GM12891 (cell line): ENCODE measurements around the gene PRIMA1.
A peak's percentile ranks its signal among the peaks of the same experiment; 100 is the strongest.

Experiments
- DNase-seq: peaks from one replicate; pipeline ENCODE4 v3.0.0; 2011; ENCODE audit warnings: low spot score; ENCODE audit not compliant: insufficient read length
- FAIRE-seq: peaks from 2 replicates; lab custom pipeline; 2011; peaks lifted over from hg19 to GRCh38; lab: Jason Lieb, UNC
- PAX5 ChIP-seq: IDR thresholded peaks from 2 replicates; pipeline ENCODE4 v1.6.1; 2011; ENCODE audit warnings: low read length, moderate library complexity, mild to moderate bottlenecking; ENCODE audit not compliant: insufficient read depth, severe bottlenecking
- POLR2A ChIP-seq: IDR thresholded peaks from 2 replicates; pipeline ENCODE4 v1.6.1; 2011; ENCODE audit warnings: low read depth, low read length, control low read depth
- POLR2AphosphoS5 ChIP-seq: IDR thresholded peaks from 2 replicates; pipeline ENCODE4 v1.6.1; 2011; ENCODE audit warnings: low read depth, low read length, control low read depth
- POU2F2 ChIP-seq: IDR thresholded peaks from 2 replicates; pipeline ENCODE4 v1.6.1; 2011; ENCODE audit warnings: low read depth, mild to moderate bottlenecking, control low read depth, low read length, moderate library complexity
- SPI1 ChIP-seq: IDR thresholded peaks from 2 replicates; pipeline ENCODE4 v1.6.1; 2011; ENCODE audit warnings: low read depth, low read length, control low read depth
- TAF1 ChIP-seq: IDR thresholded peaks from 2 replicates; pipeline ENCODE4 v1.6.1; 2011; ENCODE audit warnings: low read depth, low read length, control low read depth

Gene PRIMA1

DNA sequence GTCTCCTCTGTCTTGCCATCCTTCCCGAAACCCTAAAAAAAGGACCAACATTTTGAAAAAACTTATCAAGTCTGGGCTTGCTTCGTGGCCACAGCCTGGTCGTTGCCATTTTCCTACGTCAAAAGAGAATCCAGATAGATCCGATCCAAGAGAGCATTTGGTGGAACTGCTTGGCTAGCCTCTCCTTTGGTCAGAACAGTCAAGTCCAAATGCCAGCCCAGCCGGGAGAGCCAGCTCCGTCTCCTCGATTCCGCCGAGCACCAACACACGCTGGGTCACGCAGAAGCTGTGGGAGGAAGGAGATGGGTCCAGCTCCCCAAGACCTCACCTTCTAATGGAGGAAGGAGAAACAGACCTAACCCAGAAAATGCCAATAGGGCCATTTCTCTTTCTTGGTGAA lies 9.3 kb upstream of the PRIMA1 start:
- TF ChIP-seq POLR2A = no peak
- no peak for TF ChIP-seq TAF1
- no peak for TF ChIP-seq POLR2AphosphoS5
- no peak for TF ChIP-seq POU2F2
- TF ChIP-seq PAX5 = no peak
- no peak for TF ChIP-seq SPI1
- FAIRE-seq (no peak), DNase-seq (no peak)

DNA sequence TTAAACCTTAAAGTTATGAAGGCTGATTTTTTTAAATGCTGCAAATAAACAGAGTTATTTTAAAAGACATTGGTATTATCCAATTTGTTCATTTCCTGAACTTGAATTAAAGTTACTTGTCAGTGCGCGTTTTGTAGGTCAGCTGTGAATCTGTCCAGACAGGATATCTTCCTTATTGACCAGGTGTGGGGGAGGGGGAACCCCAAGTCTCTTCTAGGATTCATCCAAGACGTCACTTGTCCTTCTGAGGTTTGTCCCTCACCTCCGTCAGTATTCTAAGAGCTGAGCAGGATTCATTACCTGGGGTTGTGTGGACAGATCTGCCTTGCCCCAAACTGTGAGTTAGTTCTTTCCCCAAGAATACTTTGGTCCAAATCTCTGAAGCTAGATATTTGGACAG lies 8.8 kb upstream of the PRIMA1 start:
- FAIRE-seq = no peak
- no peak for TF ChIP-seq POLR2A
- TF ChIP-seq POU2F2 = no peak
- TF ChIP-seq TAF1 = no peak
- TF ChIP-seq SPI1 = no peak
- no peak for TF ChIP-seq POLR2AphosphoS5
- TF ChIP-seq PAX5 = no peak
- DNase-seq = no peak

DNA sequence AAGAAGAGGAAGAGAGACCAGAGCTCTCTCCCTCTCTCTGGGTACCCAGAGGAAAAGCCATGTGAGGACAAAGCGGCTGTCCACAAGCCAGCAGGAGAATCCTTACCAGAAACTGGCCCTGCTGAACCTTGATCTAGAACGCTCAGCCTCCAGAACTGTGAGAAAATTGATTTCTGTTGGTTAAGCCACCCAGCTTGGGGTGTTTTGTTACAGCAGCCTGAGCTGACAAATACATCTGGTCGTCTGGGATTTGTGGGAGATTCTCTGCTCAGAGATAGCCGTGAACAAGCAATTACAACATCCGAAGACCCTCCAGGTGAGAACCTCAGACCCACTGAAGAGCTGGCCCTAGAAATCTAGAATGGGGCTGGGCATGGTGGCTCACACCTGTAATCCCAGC lies 6.5 kb upstream of the PRIMA1 start:
- FAIRE-seq (no peak), DNase-seq (no peak)
- TF ChIP-seq POU2F2 = no peak
- no peak for TF ChIP-seq TAF1
- no peak for TF ChIP-seq POLR2A
- TF ChIP-seq POLR2AphosphoS5 = no peak

DNA sequence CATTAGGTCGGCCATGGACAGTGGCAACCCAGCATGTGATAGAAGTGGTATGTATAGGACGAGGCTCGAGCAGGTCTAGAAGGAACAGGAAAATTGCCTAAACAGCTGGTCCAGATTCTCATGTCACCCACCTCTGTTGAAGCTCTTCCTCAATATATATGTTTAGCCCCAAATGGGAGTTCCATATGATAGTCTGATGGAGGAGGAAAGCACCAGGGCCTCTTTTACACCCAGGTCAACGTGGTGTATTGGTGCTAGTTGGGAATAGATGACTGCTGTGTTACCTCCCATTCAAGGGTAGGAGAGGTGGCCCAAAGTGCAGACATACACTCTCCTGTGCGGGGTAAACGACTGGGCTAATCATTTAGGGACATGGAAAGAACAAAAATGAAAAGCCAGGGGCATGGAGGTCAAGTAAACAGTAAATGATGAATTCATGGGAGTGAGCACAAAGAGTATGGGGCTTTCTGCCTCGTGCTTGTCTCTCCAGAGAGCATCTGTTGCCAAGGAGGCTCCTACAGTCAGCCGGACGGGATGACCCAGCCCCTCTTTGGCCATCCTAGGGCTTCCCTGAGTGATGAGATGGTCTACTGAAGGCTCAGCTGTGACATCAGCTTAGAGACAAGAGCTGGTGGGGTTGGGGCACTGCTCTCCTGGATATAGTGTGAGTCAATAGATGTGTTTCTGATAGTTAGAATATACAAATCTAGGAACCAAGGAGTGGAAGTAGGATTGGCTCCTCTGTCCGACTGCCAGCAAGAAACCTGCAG lies 5.5 kb upstream of the PRIMA1 start:
- DNase-seq (no peak), FAIRE-seq (no peak)
- TF ChIP-seq TAF1 (no peak), POLR2A (no peak), PAX5 (no peak), POU2F2 (no peak), POLR2AphosphoS5 (no peak), SPI1 (no peak)

DNA sequence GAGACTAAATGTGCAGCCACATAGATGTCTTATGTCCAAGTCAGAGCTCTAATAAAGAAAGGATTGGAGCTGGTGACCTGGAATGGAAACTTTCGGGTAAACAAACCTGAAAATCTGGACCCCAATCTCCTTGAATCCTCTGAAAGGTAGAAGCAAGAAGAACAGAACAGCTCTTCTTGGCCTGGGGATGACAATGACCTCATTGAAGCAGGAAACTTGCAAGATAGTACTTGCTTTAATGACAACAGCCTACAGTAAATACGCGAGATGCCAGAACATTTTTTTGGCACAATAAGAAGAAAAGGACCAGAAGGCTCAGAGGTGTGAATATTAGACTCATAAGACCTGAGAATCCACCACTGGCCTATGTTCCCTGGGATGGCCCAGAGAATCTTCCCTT lies 4.1 kb upstream of the PRIMA1 start:
- TF ChIP-seq POU2F2 = no peak
- TF ChIP-seq POLR2AphosphoS5 = no peak
- TF ChIP-seq SPI1 = no peak
- no peak for DNase-seq
- no peak for FAIRE-seq

DNA sequence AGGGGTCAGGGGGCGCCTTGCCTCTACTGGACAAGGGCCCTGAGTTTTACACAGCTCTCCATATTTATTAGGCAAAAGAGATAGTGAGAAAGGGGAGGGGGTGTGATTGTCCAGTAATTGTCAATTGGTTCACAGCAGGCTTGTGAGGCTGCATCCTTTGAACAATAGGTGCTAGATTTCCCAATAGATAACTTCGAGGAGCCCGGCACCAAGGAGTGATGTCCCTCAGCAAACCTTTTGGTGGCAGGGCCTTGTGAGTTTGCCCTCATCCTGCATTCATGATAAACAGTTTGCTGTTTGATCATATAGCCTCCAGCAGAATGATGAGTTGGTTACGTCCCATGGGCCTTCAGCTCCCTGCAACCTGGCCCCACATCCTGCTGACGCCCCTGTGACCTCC lies 2.7 kb upstream of the PRIMA1 start:
- no peak for FAIRE-seq
- no peak for TF ChIP-seq TAF1
- TF ChIP-seq SPI1 = no peak
- no peak for TF ChIP-seq POLR2AphosphoS5
- TF ChIP-seq POU2F2 = no peak
- no peak for TF ChIP-seq PAX5
- TF ChIP-seq POLR2A = no peak
- no peak for DNase-seq

DNA sequence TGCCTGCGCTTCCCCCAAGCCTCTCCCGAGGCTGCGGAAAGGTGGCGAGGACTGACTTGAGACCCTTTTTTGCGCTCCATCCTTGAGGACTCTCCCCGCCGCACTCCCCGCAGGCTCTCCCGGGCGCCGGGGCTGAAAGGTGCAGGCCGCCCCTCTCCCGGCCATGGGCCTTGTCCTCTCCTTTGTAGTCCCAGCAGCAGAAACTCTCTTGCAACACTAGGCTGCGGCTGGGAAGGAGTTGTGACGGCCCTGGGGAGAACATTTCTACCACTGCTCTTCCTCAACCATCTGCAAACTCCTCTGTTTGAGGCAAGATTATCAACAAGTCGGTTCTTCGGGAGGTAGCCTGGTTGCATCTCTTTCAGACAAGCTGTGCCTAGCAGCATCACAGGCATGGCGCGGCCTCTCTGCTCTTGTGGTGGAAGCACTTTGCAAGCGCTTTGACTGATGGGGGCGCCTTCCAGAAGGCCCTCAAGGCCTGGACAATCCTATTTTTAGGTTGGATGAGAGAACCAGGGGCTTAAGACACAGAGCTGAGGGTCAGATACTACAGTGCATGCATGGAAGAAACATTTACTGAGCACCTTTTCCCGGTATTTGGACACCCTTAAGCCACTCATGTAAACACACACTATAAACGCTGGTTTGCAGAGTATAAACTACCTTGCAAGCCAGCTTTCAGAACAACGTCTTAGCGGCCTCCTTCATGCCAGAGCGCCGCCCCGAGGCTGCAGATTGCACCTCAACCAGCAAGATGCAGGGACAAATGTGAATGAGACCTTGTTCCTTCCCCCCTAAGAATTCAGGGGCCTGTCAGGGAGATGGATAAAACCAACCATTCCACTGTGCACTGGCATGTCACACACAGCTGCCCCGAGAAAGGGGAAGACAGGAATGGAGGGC lies 1.2 kb upstream of the PRIMA1 start:
- TF ChIP-seq POLR2AphosphoS5 (no peak), POLR2A (no peak), POU2F2 (no peak), SPI1 (no peak), TAF1 (no peak), PAX5 (no peak)
- no peak for FAIRE-seq
- DNase-seq = no peak

DNA sequence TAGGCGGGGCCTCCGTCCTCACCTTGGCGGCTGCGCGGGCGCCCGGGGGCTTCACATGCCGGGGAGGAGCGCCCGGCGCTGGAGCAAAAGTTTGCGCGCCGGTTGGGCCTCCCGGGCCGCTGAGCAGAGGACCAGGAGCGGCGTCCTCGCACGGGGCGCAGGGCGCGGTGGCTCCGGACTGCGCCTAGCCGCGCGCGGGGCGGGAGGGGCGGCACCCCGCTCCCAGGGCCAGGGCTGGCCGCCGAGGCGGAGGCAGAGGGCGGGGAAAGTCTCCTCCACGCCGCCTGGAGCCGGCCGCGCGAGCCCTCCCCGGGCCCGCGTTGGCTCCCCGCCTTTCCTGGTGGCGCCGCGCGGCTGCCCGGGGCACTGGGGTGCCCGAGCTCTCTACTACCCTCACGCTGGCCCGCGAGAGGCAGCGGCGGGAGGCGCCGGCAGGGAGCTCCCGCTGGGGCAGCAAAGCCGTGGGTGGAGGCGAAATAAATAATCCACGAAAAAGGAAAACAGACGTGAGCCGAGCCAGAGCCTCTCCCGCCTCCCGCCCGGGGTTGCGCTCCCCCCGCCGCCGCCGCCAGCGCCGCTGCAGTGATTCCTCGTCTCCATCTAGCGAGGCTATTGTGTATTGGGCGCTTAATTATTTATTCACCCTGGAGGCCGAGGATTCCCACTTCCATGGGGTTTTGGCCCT lies 400 bp upstream of the PRIMA1 start:
- TF ChIP-seq PAX5 (no peak), POLR2AphosphoS5 (no peak), SPI1 (no peak), POLR2A (no peak), POU2F2 (no peak), TAF1 (no peak)
- DNase-seq (peak; percentile 31), FAIRE-seq (no peak)

DNA sequence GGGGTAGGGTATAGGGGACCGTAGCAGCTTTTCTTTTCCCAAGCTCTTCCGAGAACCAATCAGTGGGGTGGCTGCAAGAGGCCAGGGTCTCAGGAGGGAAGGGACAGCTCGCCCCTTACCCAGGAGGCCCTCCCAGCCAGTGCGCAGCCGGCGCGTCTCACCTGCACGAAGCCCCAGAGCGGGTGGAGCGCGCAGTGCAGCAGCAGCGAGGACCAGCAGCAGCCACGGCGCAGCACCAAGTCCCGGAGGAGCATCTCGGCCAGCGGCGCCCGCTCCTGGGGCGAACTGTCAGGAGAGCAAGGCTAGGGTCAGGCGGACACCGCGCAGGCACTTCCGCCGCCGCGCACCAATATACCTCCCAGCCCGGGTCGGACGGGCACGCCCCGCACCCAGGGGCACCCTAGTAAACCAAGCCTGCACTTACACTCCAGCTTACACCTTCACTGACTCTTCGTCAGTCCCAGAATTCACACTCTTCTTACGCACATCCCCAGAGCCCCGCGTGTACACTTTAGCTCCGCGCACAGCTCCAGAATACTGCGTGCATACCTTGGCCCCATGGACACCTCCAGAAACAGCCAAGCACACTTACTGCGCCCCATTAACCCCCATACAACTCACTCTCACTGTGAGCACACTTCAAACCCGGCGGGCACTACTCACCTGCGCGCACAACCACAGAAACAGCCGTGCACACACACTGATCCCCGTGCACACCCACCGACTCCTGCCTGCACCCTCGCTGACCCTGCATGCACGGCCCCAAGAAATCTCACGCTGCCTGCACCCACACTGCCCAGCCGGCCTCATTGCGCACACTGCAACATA lies 606 bp downstream of the PRIMA1 start:
- DNase-seq (peak; percentile 23), FAIRE-seq (no peak)
- TF ChIP-seq POLR2AphosphoS5 (no peak), POU2F2 (no peak), PAX5 (no peak), TAF1 (no peak), POLR2A (no peak), SPI1 (no peak)
